Mammary epithelial cell (primary cell): ENCODE results near the gene PBX1.
"Not testable (repeated sequence)": the region's sequence is repeated elsewhere in the genome, so short reads cannot be mapped to it uniquely, and the experiment has no call there.

Source experiments
- EZH2 ChIP-seq: IDR thresholded peaks from 2 replicates; pipeline ENCODE4 v1.6.1; 2012; ENCODE audit warnings: low read length, inconsistent platforms, borderline replicate concordance
- TF ChIP-seq, protein P1 (sequence below), 2 donors: IDR thresholded peaks in 1 of 2; conservative IDR thresholded peaks in 1 of 2; 2 replicates each; pipeline ENCODE4 v1.5.1; 2011 to 2012; ENCODE audit warnings: inconsistent platforms in 2 of 2, low read length in 2 of 2, mild to moderate bottlenecking in 2 of 2, control low read depth in 1 of 2, low read depth in 1 of 2; ENCODE audit not compliant: insufficient read depth in 1 of 2; ENCODE audit errors: extremely low read depth in 1 of 2

DNA sequence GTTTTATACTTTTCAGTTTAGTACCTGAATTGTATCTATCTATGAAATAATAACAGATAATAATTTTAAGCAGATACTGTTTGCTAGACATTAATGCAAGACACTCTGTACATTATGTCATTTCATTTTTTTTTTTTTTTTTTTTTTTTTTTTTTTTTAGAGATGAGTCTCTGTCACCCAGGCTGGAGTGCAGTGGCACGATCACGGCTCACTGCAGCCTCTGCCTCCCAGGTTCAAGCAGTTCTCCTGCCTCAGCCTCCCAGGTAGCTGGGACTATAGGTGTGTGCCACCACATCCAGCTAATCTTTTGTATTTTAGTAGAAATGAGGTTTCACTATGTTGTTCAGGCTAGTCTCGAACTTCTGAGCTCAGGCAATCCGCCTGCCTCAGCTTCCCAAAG lies 44.8 kb downstream of the PBX1 start:
- TF ChIP-seq, protein P1, sequence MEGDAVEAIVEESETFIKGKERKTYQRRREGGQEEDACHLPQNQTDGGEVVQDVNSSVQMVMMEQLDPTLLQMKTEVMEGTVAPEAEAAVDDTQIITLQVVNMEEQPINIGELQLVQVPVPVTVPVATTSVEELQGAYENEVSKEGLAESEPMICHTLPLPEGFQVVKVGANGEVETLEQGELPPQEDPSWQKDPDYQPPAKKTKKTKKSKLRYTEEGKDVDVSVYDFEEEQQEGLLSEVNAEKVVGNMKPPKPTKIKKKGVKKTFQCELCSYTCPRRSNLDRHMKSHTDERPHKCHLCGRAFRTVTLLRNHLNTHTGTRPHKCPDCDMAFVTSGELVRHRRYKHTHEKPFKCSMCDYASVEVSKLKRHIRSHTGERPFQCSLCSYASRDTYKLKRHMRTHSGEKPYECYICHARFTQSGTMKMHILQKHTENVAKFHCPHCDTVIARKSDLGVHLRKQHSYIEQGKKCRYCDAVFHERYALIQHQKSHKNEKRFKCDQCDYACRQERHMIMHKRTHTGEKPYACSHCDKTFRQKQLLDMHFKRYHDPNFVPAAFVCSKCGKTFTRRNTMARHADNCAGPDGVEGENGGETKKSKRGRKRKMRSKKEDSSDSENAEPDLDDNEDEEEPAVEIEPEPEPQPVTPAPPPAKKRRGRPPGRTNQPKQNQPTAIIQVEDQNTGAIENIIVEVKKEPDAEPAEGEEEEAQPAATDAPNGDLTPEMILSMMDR (conservative IDR thresholded peaks at IDR 0.05 in 1 of 2, IDR thresholded peaks at IDR 0.05 in 1 of 2; ENCODE audit: extremely low read depth in 1 of 2, insufficient read depth in 1 of 2, low read depth in 1 of 2, low read length in 2 of 2) = not testable (repeated sequence)
- TF ChIP-seq EZH2 = not testable (repeated sequence)
